PFSK-1 (cell line): ENCODE data around the gene VILL.

Experiments used
- POLR2AphosphoS5 ChIP-seq: IDR thresholded peaks from 2 replicates; pipeline ENCODE4 v1.6.1; 2012; ENCODE audit warnings: low read depth, mild to moderate bottlenecking, control low read depth, low read length, moderate library complexity
- REST ChIP-seq, 2 experiments: IDR thresholded peaks; 2 replicates each; pipeline versions ENCODE4 v1.6.1 to v1.8.0; 2011 to 2012; ENCODE audit warnings: low read depth in 2 of 2, low read length in 2 of 2, control low read depth in 1 of 2, inconsistent platforms in 1 of 2, mild to moderate bottlenecking in 1 of 2, moderate library complexity in 1 of 2; ENCODE audit not compliant: insufficient read depth in 1 of 2
- SIN3A ChIP-seq: IDR thresholded peaks from 2 replicates; pipeline ENCODE4 v1.6.1; 2012; ENCODE audit warnings: mild to moderate bottlenecking, low read length, moderate library complexity, borderline replicate concordance; ENCODE audit not compliant: insufficient read depth
- TAF1 ChIP-seq: IDR thresholded peaks from 2 replicates; pipeline ENCODE4 v1.6.1; 2012; ENCODE audit warnings: low read length, control low read depth, borderline replicate concordance; ENCODE audit not compliant: insufficient read depth

- no peak for TF ChIP-seq POLR2AphosphoS5
- no peak for TF ChIP-seq REST (IDR thresholded peaks at IDR 0.05; ENCODE audit: insufficient read depth in 1 of 2, low read depth in 2 of 2, low read length in 2 of 2)
- no peak for TF ChIP-seq TAF1
- no peak for TF ChIP-seq SIN3A
Observed at GRCh38 chr3:37987315-37987697, 3.3 kb upstream of the VILL start.
